CD4-positive, CD25-positive, alpha-beta regulatory T cell (primary cell): ENCODE data around the gene PTPRS. TPM values are rescaled to one million over a fixed set of nuclear protein-coding genes. Genes with fewer than 3 reads are reported as not detected.

Experiments
- ATAC-seq, 2 donors: fragments of 150-1000 bp; cut with Tn5 transposase; one replicate each; pipeline ENCODE4 v1.10.0; 2021; ENCODE audit warnings: low read depth in 2 of 2, moderate number of reproducible peaks in 2 of 2, moderate library complexity in 1 of 2
- DNase-seq, 3 donors: peaks; one replicate each; pipeline versions ENCODE4 v3.0.0 to v3.0.0-alpha.2; 2012 to 2022; ENCODE audit warnings: mixed read lengths in 1 of 3
- H3K27ac ChIP-seq: one replicate; pipeline ENCODE4 v1.7.0; 2013; ENCODE audit warnings: mild to moderate bottlenecking, low read length; ENCODE audit not compliant: insufficient read depth, poor library complexity, severe bottlenecking
- H3K27me3 ChIP-seq: one replicate; pipeline ENCODE4 v1.7.0; 2013; ENCODE audit warnings: low read length; ENCODE audit not compliant: control insufficient read depth, insufficient read depth
- H3K36me3 ChIP-seq: one replicate; pipeline ENCODE4 v1.7.0; 2013; ENCODE audit warnings: mild to moderate bottlenecking, low read length, moderate library complexity; ENCODE audit not compliant: control insufficient read depth, insufficient read depth
- H3K4me1 ChIP-seq: 2 replicates; pipeline ENCODE4 v1.7.0; 2013; ENCODE audit warnings: mild to moderate bottlenecking, low read length; ENCODE audit not compliant: insufficient read depth, control insufficient read depth, poor library complexity, severe bottlenecking
- H3K4me3 ChIP-seq: one replicate; pipeline ENCODE4 v1.7.0; 2013; ENCODE audit warnings: low read depth, mild to moderate bottlenecking, low read length, moderate library complexity
- H3K9me3 ChIP-seq, 2 experiments: 1 replicate in 1 of 2; 2 replicates in 1 of 2; pipeline ENCODE4 v1.7.0; 2013; ENCODE audit warnings: low read length in 2 of 2, mild to moderate bottlenecking in 1 of 2, moderate library complexity in 1 of 2; ENCODE audit not compliant: control insufficient read depth in 2 of 2
- H3K27ac Mint-ChIP-seq, 3 donors: one replicate each; pipeline ENCODE4 v1.8.0; 2020 to 2022; ENCODE audit warnings: mild to moderate bottlenecking in 3 of 3, mixed read lengths in 3 of 3, moderate library complexity in 2 of 3
- H3K27me3 Mint-ChIP-seq: one replicate; pipeline ENCODE4 v1.8.0; 2022; ENCODE audit warnings: mild to moderate bottlenecking, mixed read lengths
- H3K36me3 Mint-ChIP-seq: one replicate; pipeline ENCODE4 v1.8.0; 2020; ENCODE audit warnings: mixed read lengths
- H3K4me1 Mint-ChIP-seq, 4 donors: one replicate each; pipeline ENCODE4 v1.8.0; 2020 to 2022; ENCODE audit warnings: mixed read lengths in 4 of 4, mild to moderate bottlenecking in 1 of 4
- H3K4me3 Mint-ChIP-seq, 4 donors: one replicate each; pipeline ENCODE4 v1.8.0; 2020 to 2022; ENCODE audit warnings: mild to moderate bottlenecking in 4 of 4, mixed read lengths in 4 of 4, moderate library complexity in 3 of 4
- H3K9me3 Mint-ChIP-seq, 7 donors: one replicate each; pipeline ENCODE4 v1.8.0; 2020 to 2022; ENCODE audit warnings: mixed read lengths in 7 of 7, mild to moderate bottlenecking in 3 of 7, moderate library complexity in 2 of 7
- polyA plus RNA-seq, 4 donors: library from polyadenylated mRNA; unstranded; fragments of 300-500 nt; fragmentation: Illumina TruSeq; gene quantifications; one replicate each; pipeline ENCODE4 v1.2.3, GENCODE V29; 2021
- total RNA-seq: library from RNA; stranded (reverse); gene quantifications from one replicate; pipeline ENCODE4 v1.2.3, GENCODE V29; 2022

PTPRS gene
- total and polyA plus RNA-seq, 5 donors from 2014 or later, result 0.57 to 0.69 (median 0.64) TPM; not detected in 2

DNA sequence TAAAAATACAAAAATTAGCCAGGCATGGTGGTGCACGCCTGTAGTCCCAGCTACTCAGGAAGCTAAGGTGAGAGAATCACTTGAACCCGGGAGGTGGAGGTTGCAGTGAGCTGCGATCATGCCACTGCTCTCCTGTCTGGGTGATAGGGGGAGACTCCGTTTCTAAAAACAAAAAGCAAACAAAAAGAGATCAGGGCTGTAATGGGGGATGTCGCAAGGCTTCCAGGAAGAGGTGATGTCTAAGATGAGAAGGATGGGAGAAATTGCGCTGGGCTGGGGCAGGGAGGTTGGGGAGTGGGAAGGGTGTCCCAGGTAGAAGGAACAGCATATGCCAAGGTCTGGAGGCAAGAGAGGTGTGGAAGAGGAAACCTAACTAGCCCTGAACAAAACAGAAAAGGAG lies 36.1 kb downstream of the PTPRS start:
- no peaks in the 10 kb centered on the region for H3K4me1 ChIP-seq
- Mint-ChIP-seq H3K27ac (peak overlapping the region in 1 of 3 donors; percentile 88), H3K4me3 (no peak overlapping the region), H3K27me3 (no peaks in the 10 kb centered on the region), H3K9me3 (peaks cover 0 to 1% (median 0%) of the 10 kb centered on the region in 7 donors), H3K4me1 (peaks cover 0 to 4% (median 0%) of the 10 kb centered on the region in 4 donors), H3K36me3 (no peaks in the 10 kb centered on the region)
- no peaks in the 10 kb centered on the region for H3K27me3 ChIP-seq
- H3K4me3 ChIP-seq, result no peak overlapping the region
- no peak for ATAC-seq
- no peak for DNase-seq
- no peaks in the 10 kb centered on the region for H3K9me3 ChIP-seq
- H3K36me3 ChIP-seq, result no peaks in the 10 kb centered on the region
- no peak overlapping the region for H3K27ac ChIP-seq

DNA sequence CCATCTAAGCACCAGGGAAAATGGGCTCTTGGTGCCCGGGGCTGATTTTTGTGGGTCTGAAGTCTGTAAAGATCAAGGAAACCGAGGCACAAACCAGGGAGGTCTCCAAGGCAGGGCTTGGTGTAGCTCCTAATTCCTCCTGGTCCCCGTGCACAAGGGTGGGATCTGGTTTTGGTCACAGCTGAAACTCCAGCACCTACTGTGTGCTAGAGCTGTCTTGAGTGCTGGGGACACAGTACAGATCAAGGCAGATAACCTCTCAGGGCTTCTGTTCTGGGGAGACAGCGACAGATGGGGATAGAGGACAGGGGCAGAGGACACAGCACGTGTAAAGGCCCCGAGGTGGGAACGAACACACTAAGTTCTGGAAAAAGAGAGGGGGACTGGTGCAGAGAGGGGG lies 37.4 kb downstream of the PTPRS start:
- Histone ChIP-seq H3K27ac (no peak overlapping the region), H3K4me3 (no peak overlapping the region), H3K9me3 (no peaks in the 10 kb centered on the region), H3K36me3 (no peaks in the 10 kb centered on the region), H3K4me1 (no peaks in the 10 kb centered on the region), H3K27me3 (no peaks in the 10 kb centered on the region)
- DNase-seq, result no peak
- H3K4me3 Mint-ChIP-seq, result no peak overlapping the region
- H3K9me3 Mint-ChIP-seq, result peaks cover 0 to 4% (median 0%) of the 10 kb centered on the region in 7 donors
- no peak overlapping the region for H3K27ac Mint-ChIP-seq
- H3K36me3 Mint-ChIP-seq, result no peaks in the 10 kb centered on the region
- H3K4me1 Mint-ChIP-seq, result peaks cover 0 to 4% (median 1%) of the 10 kb centered on the region in 4 donors
- ATAC-seq, result no peak
- no peaks in the 10 kb centered on the region for H3K27me3 Mint-ChIP-seq

DNA sequence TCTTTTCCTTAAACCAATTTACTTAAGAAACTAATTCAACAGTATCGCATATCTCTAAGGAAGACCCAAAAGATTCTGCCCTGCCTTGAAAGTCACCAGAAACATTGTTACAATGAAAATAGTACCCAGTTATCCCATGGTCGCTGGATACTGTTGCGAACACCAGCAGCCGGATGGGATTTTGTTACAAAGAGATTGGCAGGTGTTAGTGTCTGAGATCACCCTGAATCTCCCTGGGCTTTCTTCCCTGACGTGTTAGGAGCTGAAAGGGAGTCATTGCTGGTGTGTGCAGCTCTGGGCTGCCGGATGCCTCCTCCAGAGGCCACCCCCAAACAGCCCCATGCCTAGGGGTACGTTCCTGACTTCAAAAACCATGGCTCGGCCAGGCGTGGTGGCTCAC lies 38.2 kb downstream of the PTPRS start:
- no peaks in the 10 kb centered on the region for H3K9me3 ChIP-seq
- Mint-ChIP-seq H3K4me1 (peaks cover 0 to 4% (median 1%) of the 10 kb centered on the region in 4 donors), H3K27me3 (no peaks in the 10 kb centered on the region)

DNA sequence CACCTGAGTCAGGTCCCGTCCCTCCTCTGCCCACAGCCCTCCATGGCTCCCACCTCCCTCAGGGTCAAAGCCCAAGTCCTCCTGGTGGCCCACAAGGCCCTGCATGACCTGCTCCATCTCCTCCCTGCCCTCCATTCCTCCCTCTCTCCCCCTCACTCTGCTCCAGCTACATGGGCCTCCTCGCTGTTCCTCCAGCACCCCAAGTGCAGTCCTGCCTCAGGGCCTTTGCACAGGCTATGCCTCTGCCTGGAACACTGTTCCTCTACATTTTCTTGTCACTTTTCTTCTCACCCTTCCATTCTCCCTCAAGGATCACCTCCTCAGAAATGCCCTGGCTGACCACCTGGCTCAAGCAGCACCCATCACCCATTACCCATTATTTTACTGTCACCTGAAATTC lies 41.5 kb downstream of the PTPRS start:
- no peak for DNase-seq
- peaks cover 12% of the 10 kb centered on the region for H3K27me3 Mint-ChIP-seq

More for the DNA sequence above, 38.2 kb downstream of the PTPRS start:
- Mint-ChIP-seq H3K4me3 (no peak overlapping the region), H3K36me3 (no peaks in the 10 kb centered on the region), H3K9me3 (peaks cover 0 to 4% (median 0%) of the 10 kb centered on the region in 7 donors), H3K27ac (no peak overlapping the region)
- Histone ChIP-seq H3K27me3 (no peaks in the 10 kb centered on the region), H3K36me3 (no peaks in the 10 kb centered on the region), H3K4me3 (no peak overlapping the region), H3K27ac (no peak overlapping the region), H3K4me1 (no peaks in the 10 kb centered on the region)
- no peak for DNase-seq
- ATAC-seq, result no peak

DNA sequence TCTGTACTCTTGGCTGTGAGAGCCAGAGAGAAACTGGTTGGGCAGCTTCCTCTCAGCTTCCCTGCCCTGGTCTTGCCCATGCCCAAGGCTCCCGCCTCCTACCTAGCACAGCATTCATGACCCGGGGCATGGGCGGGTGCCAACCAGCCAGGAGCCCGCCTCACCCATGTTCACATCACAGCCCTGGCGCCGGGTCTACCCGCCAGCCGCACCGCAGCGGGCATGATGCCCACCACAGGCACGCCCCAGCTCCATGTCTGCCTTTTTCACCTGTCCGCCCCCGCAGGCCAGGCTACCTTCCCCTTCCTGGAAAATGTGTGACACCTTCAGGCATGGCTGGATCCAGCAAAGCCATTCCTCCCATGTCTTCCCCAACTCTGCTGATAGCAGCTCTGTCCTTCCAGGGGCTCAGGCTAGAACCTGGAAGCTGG lies 42.1 kb downstream of the PTPRS start:
- H3K4me1 ChIP-seq, result peaks cover 2% of the 10 kb centered on the region
- no peak overlapping the region for H3K27ac Mint-ChIP-seq
- H3K36me3 Mint-ChIP-seq, result no peaks in the 10 kb centered on the region
- peaks cover 0 to 4% (median 0%) of the 10 kb centered on the region in 7 donors for H3K9me3 Mint-ChIP-seq
- no peaks in the 10 kb centered on the region for H3K36me3 ChIP-seq
- H3K27me3 Mint-ChIP-seq, result peaks cover 12% of the 10 kb centered on the region
- ATAC-seq (no peak), DNase-seq (no peak)
- no peak overlapping the region for H3K27ac ChIP-seq
- peaks cover 0 to 8% (median 0%) of the 10 kb centered on the region in 4 donors for H3K4me1 Mint-ChIP-seq
- no peaks in the 10 kb centered on the region for H3K27me3 ChIP-seq
- H3K4me3 ChIP-seq, result no peak overlapping the region
- H3K9me3 ChIP-seq, result no peaks in the 10 kb centered on the region
- H3K4me3 Mint-ChIP-seq, result no peak overlapping the region

More for the DNA sequence above, 41.5 kb downstream of the PTPRS start:
- Histone ChIP-seq H3K27ac (no peak overlapping the region), H3K27me3 (no peaks in the 10 kb centered on the region), H3K4me3 (no peak overlapping the region), H3K36me3 (no peaks in the 10 kb centered on the region), H3K9me3 (no peaks in the 10 kb centered on the region), H3K4me1 (no peaks in the 10 kb centered on the region)
- H3K4me1 Mint-ChIP-seq, result peaks cover 0 to 6% (median 0%) of the 10 kb centered on the region in 4 donors
- H3K9me3 Mint-ChIP-seq, result peaks cover 0 to 4% (median 0%) of the 10 kb centered on the region in 7 donors
- H3K4me3 Mint-ChIP-seq, result no peak overlapping the region
- no peaks in the 10 kb centered on the region for H3K36me3 Mint-ChIP-seq
- H3K27ac Mint-ChIP-seq, result no peak overlapping the region
- no peak for ATAC-seq

DNA sequence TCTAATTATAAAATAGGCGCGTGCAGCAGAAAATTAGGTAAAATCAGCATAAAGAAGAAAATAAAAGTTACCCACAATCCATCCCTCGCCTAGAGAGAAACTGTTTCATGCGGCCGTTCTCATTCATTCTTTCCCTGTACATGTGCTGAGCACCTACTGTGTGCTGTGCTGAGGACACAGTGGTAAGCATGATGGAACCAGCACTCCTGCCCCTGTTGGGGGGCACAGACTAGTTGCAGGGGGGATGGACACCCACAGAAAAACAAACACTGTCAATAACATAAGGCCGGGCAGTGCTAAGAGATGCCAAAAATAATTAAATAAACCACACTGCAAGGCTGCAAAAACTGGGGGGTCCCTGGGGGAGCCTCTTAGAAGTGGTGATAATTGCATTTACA lies 43.3 kb downstream of the PTPRS start:
- H3K36me3 Mint-ChIP-seq, result no peaks in the 10 kb centered on the region
- DNase-seq (no peak), ATAC-seq (no peak)
- H3K4me1 Mint-ChIP-seq, result peaks cover 0 to 13% (median 0%) of the 10 kb centered on the region in 4 donors
- peaks cover 10% of the 10 kb centered on the region for H3K4me1 ChIP-seq
- no peak overlapping the region for H3K4me3 ChIP-seq
- no peak overlapping the region for H3K27ac Mint-ChIP-seq
- H3K27me3 Mint-ChIP-seq, result peaks cover 16% of the 10 kb centered on the region
- no peaks in the 10 kb centered on the region for H3K36me3 ChIP-seq
- no peaks in the 10 kb centered on the region for H3K9me3 ChIP-seq
- no peaks in the 10 kb centered on the region for H3K27me3 ChIP-seq
- H3K4me3 Mint-ChIP-seq, result no peak overlapping the region
- no peak overlapping the region for H3K27ac ChIP-seq
- H3K9me3 Mint-ChIP-seq, result peaks cover 0 to 4% (median 0%) of the 10 kb centered on the region in 7 donors

DNA sequence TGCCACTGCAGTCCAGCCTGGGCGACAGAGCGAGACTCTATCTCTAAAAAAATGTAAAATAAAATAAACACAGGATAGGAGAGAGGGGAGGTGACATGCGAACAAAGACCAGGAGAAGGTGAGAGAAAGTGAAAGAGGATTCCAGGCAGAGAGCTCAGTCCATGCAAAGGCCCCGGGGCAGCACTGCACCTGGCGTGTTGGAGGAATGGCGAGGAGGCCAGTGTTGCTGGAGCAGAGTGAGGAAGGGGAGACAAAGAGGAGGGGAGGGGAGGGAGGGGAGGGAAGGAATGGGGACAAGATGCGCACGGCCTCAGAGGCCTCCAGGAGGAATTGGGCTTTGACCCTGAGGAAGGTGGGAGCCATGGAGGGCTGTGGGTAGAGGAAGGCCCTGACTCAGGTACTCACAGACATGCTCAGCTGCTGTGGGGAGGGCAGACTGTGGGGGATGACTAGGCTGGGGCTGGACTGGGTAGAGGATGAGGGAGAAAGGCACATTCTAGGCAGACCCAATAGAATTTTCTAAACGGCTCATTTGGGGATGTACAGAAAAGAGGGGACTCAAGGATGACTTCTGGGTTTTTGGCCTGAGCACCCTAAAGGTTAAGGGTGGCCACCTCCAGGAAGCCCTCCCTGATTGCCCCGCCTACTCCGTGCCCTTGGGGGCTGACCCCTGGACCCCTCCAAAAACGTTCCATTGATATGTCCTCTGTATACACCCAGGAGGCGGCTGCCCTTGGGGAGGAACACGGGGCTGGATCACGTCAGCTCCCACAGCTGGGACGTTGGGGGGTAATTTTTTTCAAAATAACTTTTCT lies 43.9 kb downstream of the PTPRS start:
- Histone ChIP-seq H3K9me3 (no peaks in the 10 kb centered on the region), H3K36me3 (no peaks in the 10 kb centered on the region), H3K4me1 (peaks cover 16% of the 10 kb centered on the region), H3K27ac (no peak overlapping the region), H3K27me3 (peaks cover 5% of the 10 kb centered on the region), H3K4me3 (no peak overlapping the region)
- peaks cover 18% of the 10 kb centered on the region for H3K27me3 Mint-ChIP-seq
- no peak overlapping the region for H3K4me3 Mint-ChIP-seq
- no peaks in the 10 kb centered on the region for H3K36me3 Mint-ChIP-seq
- H3K27ac Mint-ChIP-seq, result no peak overlapping the region
- H3K4me1 Mint-ChIP-seq, result peaks cover 0 to 19% (median 0%) of the 10 kb centered on the region in 4 donors
- ATAC-seq (no peak), DNase-seq (no peak)
- H3K9me3 Mint-ChIP-seq, result peaks cover 0 to 4% (median 0%) of the 10 kb centered on the region in 7 donors

DNA sequence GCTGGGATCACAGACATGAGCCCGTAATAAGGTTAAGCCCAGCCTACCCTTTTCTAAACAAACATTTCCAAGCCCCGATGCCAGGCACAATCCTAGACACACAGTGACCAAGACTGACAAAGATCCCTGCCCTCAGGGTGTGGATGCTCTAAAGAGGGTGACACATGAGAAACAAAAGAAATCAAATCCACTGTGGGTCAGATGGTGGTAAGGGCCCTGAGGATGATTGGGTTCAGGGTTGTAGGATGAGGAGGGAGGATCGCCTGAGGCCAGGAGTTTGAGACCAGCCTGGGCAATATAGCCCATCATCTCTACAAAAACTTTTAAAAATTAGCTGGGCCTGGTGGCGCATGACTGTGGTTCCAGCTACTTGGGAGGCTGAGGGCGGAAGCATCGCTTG lies 44.6 kb downstream of the PTPRS start:
- Histone ChIP-seq H3K4me1 (peaks cover 17% of the 10 kb centered on the region), H3K27me3 (peaks cover 8% of the 10 kb centered on the region), H3K9me3 (no peaks in the 10 kb centered on the region), H3K36me3 (no peaks in the 10 kb centered on the region), H3K4me3 (no peak overlapping the region), H3K27ac (no peak overlapping the region)
- H3K27ac Mint-ChIP-seq, result no peak overlapping the region
- H3K36me3 Mint-ChIP-seq, result no peaks in the 10 kb centered on the region
- peaks cover 18% of the 10 kb centered on the region for H3K27me3 Mint-ChIP-seq
- ATAC-seq (no peak), DNase-seq (no peak)
- H3K4me3 Mint-ChIP-seq, result no peak overlapping the region
- peaks cover 0 to 21% (median 0%) of the 10 kb centered on the region in 4 donors for H3K4me1 Mint-ChIP-seq
- H3K9me3 Mint-ChIP-seq, result peaks cover 0 to 4% (median 0%) of the 10 kb centered on the region in 7 donors
